HUES64 (cell line): Measurements from ENCODE around the gene RSPH4A.
A peak's percentile ranks its signal among the peaks of the same experiment; 100 is the strongest.
"Not testable (repeated sequence)": the region's sequence is repeated elsewhere in the genome, so short reads cannot be mapped to it uniquely, and the experiment has no call there.

ENCODE experiments used
- H3K27ac ChIP-seq: 2 replicates; pipeline ENCODE4 v1.7.0; 2013; ENCODE audit warnings: low read depth, low read length, inconsistent platforms
- H3K27me3 ChIP-seq: 2 replicates; pipeline ENCODE4 v1.6.1; 2013; ENCODE audit warnings: mild to moderate bottlenecking, low read length; ENCODE audit not compliant: insufficient read depth
- H3K36me3 ChIP-seq: 2 replicates; pipeline ENCODE4 v1.6.1; 2013; ENCODE audit warnings: mild to moderate bottlenecking, low read length; ENCODE audit not compliant: insufficient read depth
- H3K4me1 ChIP-seq: 2 replicates; pipeline ENCODE4 v1.6.1; 2013; ENCODE audit warnings: mild to moderate bottlenecking, low read length, moderate library complexity; ENCODE audit not compliant: insufficient read depth
- H3K4me3 ChIP-seq: 2 replicates; pipeline ENCODE4 v1.5.1; 2013; ENCODE audit warnings: mild to moderate bottlenecking, low read length, moderate library complexity
- H3K9ac ChIP-seq: 2 replicates; pipeline ENCODE4 v1.6.1; 2013; ENCODE audit warnings: mild to moderate bottlenecking, low read depth, low read length
- H3K9me3 ChIP-seq: 2 replicates; pipeline ENCODE4 v1.6.1; 2013; ENCODE audit warnings: low read depth, low read length; ENCODE audit not compliant: insufficient read depth
- WGBS: fragments of 150-250, 120-280 bp; methylation state at CpG from one replicate; pipeline ENCODE4 v1.1.7; 2013; ENCODE audit warnings: missing lambda C conversion rate; 5-methylcytosine and 5-hydroxymethylcytosine counted together

The RSPH4A gene

GRCh38 chr6:116580198-116580597 lies 36.1 kb upstream of the RSPH4A start:
- Histone ChIP-seq H3K4me3 (no peak overlapping the region), H3K9me3 (no peaks in the 10 kb centered on the region), H3K27ac (no peak overlapping the region), H3K9ac (no peak overlapping the region), H3K4me1 (no peaks in the 10 kb centered on the region), H3K36me3 (peaks cover 63% of the 10 kb centered on the region), H3K27me3 (no peaks in the 10 kb centered on the region)
- 94% methylated on average over 2 of the region's 2 CpGs for WGBS

GRCh38 chr6:116586276-116586675 lies 30.0 kb upstream of the RSPH4A start:
- H3K36me3 ChIP-seq: peaks cover 68% of the 10 kb centered on the region
- H3K9me3 ChIP-seq: no peaks in the 10 kb centered on the region
- no peaks in the 10 kb centered on the region for H3K27me3 ChIP-seq
- no peak overlapping the region for H3K4me3 ChIP-seq
- no peak overlapping the region for H3K27ac ChIP-seq
- H3K4me1 ChIP-seq: no peaks in the 10 kb centered on the region
- no peak overlapping the region for H3K9ac ChIP-seq

- 100% methylated on average over 1 of the region's 2 CpGs for WGBS
- H3K27ac ChIP-seq: no peak overlapping the region
- no peaks in the 10 kb centered on the region for H3K9me3 ChIP-seq
- no peaks in the 10 kb centered on the region for H3K4me1 ChIP-seq
- H3K4me3 ChIP-seq: no peak overlapping the region
- H3K36me3 ChIP-seq: peaks cover 67% of the 10 kb centered on the region
- H3K27me3 ChIP-seq: no peaks in the 10 kb centered on the region
- H3K9ac ChIP-seq: no peak overlapping the region
Observed at GRCh38 chr6:116586738-116587137, 29.5 kb upstream of the RSPH4A start.

- Histone ChIP-seq H3K9me3 (no peaks in the 10 kb centered on the region), H3K9ac (no peak overlapping the region), H3K36me3 (peaks cover 43% of the 10 kb centered on the region), H3K4me3 (no peak overlapping the region), H3K4me1 (no peaks in the 10 kb centered on the region), H3K27ac (no peak overlapping the region), H3K27me3 (no peaks in the 10 kb centered on the region)
- 99% methylated on average over 2 of the region's 3 CpGs for WGBS
Observed at GRCh38 chr6:116595247-116595646, 21.0 kb upstream of the RSPH4A start.

- H3K9ac ChIP-seq: no peak overlapping the region
- no peaks in the 10 kb centered on the region for H3K4me1 ChIP-seq
- WGBS: 84% methylated on average over 4 of the region's 4 CpGs
- H3K36me3 ChIP-seq: peaks cover 27% of the 10 kb centered on the region
- no peaks in the 10 kb centered on the region for H3K9me3 ChIP-seq
- H3K27ac ChIP-seq: no peak overlapping the region
- H3K27me3 ChIP-seq: no peaks in the 10 kb centered on the region
- no peak overlapping the region for H3K4me3 ChIP-seq
Observed at GRCh38 chr6:116596815-116597214, 19.5 kb upstream of the RSPH4A start.

GRCh38 chr6:116603916-116604315 lies 12.4 kb upstream of the RSPH4A start:
- WGBS: 82% methylated on average over 2 of the region's 3 CpGs
- H3K4me1 ChIP-seq, H3K27me3 ChIP-seq, H3K27ac ChIP-seq, H3K4me3 ChIP-seq, H3K36me3 ChIP-seq, H3K9ac ChIP-seq, H3K9me3 ChIP-seq: not testable (repeated sequence)

- H3K36me3 ChIP-seq, H3K4me3 ChIP-seq: not testable (repeated sequence)
- WGBS: 85% methylated on average over 1 of the region's 3 CpGs
Observed at GRCh38 chr6:116604868-116605267, 11.4 kb upstream of the RSPH4A start.

GRCh38 chr6:116605935-116606334 lies 10.3 kb upstream of the RSPH4A start:
- no peak overlapping the region for H3K9ac ChIP-seq
- 97% methylated on average over 4 of the region's 4 CpGs for WGBS
- H3K27ac ChIP-seq: no peak overlapping the region
- no peaks in the 10 kb centered on the region for H3K36me3 ChIP-seq
- H3K9me3 ChIP-seq: 0 out of 2 replicates have a peak, but pooled peaks cover 3% of the 10 kb centered on the region
- peaks cover 2% of the 10 kb centered on the region; the same call in 1 of the 2 replicates for H3K4me1 ChIP-seq
- H3K27me3 ChIP-seq: no peaks in the 10 kb centered on the region
- no peak overlapping the region for H3K4me3 ChIP-seq

More at GRCh38 chr6:116604868-116605267, 11.4 kb upstream of the RSPH4A start:
- H3K9me3 ChIP-seq, H3K9ac ChIP-seq, H3K4me1 ChIP-seq, H3K27ac ChIP-seq, H3K27me3 ChIP-seq: not testable (repeated sequence)

- H3K36me3 ChIP-seq: no peaks in the 10 kb centered on the region
- WGBS: 48% methylated on average over 4 of the region's 4 CpGs
Observed at GRCh38 chr6:116611056-116611455, 5.2 kb upstream of the RSPH4A start.

GRCh38 chr6:116616737-116617053 lies 416 bp downstream of the RSPH4A start:
- WGBS: 5% methylated on average over 16 of the region's 16 CpGs
- peak overlapping the region; percentile 41 for H3K9ac ChIP-seq
- peak overlapping the region; percentile 87 for H3K4me3 ChIP-seq
- H3K9me3 ChIP-seq: no peaks in the 10 kb centered on the region
- H3K27ac ChIP-seq: no peak overlapping the region
- no peaks in the 10 kb centered on the region for H3K4me1 ChIP-seq
- H3K36me3 ChIP-seq: no peaks in the 10 kb centered on the region
- peaks cover 21% of the 10 kb centered on the region for H3K27me3 ChIP-seq

More at GRCh38 chr6:116611056-116611455, 5.2 kb upstream of the RSPH4A start:
- Histone ChIP-seq H3K9ac (no peak overlapping the region), H3K27ac (no peak overlapping the region), H3K4me3 (no peak overlapping the region), H3K4me1 (peaks cover 8% of the 10 kb centered on the region; the same call in 1 of the 2 replicates), H3K27me3 (no peaks in the 10 kb centered on the region), H3K9me3 (no peaks in the 10 kb centered on the region)

- Histone ChIP-seq H3K4me1 (no peaks in the 10 kb centered on the region), H3K36me3 (no peaks in the 10 kb centered on the region), H3K9ac (no peak overlapping the region), H3K9me3 (no peaks in the 10 kb centered on the region), H3K4me3 (no peak overlapping the region), H3K27ac (no peak overlapping the region), H3K27me3 (no peaks in the 10 kb centered on the region)
- WGBS: 67% methylated on average over 2 of the region's 3 CpGs
Observed at GRCh38 chr6:116624036-116624805, 7.9 kb downstream of the RSPH4A start.

- WGBS: 97% methylated on average over 3 of the region's 3 CpGs
Observed at GRCh38 chr6:116625872-116626271, 9.6 kb downstream of the RSPH4A start.

More at GRCh38 chr6:116625872-116626271, 9.6 kb downstream of the RSPH4A start:
- H3K9me3 ChIP-seq: no peaks in the 10 kb centered on the region
- H3K27me3 ChIP-seq: no peaks in the 10 kb centered on the region
- H3K4me1 ChIP-seq: no peaks in the 10 kb centered on the region
- no peaks in the 10 kb centered on the region for H3K36me3 ChIP-seq
- H3K9ac ChIP-seq: no peak overlapping the region
- H3K27ac ChIP-seq: no peak overlapping the region
- H3K4me3 ChIP-seq: no peak overlapping the region
